ENCODE data around the gene C20orf144.
A peak's percentile ranks its signal among the peaks of the same experiment; 100 is the strongest.

C20orf144 gene

DNA sequence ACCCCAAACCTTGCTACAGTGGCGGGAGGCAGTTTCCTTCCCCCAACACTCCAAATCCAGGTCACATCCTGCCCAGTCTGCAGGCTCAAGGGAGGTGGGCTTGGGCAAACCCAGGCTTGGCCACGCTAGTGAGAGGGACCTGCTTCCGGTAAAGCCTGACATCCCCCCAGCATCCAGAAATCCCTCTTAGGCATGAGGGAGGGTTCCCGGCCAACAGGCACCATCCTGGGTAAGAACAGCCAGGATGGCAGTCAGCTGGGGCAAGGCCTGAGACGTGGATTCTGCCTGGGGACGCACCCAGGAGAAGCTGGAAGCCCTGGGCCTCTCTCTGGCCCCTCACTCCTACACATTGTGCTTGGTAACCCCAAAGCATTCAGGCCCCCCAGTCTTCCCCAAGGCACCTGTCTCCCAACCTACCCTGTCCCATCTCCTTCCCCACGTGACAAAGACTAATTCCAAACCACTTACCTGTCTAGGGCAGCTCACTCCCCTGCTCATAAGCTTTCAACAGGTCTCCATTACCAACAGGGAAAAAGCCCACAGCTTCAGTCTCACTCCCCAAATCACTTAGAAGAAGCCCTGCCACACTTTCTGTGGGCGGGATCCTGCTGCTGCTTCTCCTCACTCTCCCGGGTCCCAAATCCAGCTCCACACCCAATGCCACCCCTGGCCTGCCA is 2.1 kb downstream of the C20orf144 start:
- no peak for DNase-seq (ENCODE audit: low read depth, low spot score)

DNA sequence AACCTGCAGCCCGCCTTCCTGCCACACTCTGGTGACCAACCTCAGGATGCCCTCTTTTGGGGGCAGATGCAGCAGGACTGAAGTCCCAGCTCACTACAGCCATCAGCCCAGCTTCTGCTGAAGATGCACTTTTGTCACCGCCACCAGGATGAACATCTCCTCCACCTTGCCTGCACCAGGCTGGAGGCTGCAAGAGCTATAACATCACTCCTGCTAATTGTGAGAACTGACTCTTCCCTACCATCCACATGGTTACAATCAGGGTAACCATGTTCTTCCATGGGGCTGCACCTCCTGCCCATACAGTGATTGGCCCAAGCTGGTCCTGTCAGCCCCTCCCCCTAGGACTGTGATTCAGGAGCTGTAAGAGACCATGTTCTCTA is 2.6 kb downstream of the C20orf144 start:
- DNase-seq (ENCODE audit: low read depth, low spot score): no peak

DNA sequence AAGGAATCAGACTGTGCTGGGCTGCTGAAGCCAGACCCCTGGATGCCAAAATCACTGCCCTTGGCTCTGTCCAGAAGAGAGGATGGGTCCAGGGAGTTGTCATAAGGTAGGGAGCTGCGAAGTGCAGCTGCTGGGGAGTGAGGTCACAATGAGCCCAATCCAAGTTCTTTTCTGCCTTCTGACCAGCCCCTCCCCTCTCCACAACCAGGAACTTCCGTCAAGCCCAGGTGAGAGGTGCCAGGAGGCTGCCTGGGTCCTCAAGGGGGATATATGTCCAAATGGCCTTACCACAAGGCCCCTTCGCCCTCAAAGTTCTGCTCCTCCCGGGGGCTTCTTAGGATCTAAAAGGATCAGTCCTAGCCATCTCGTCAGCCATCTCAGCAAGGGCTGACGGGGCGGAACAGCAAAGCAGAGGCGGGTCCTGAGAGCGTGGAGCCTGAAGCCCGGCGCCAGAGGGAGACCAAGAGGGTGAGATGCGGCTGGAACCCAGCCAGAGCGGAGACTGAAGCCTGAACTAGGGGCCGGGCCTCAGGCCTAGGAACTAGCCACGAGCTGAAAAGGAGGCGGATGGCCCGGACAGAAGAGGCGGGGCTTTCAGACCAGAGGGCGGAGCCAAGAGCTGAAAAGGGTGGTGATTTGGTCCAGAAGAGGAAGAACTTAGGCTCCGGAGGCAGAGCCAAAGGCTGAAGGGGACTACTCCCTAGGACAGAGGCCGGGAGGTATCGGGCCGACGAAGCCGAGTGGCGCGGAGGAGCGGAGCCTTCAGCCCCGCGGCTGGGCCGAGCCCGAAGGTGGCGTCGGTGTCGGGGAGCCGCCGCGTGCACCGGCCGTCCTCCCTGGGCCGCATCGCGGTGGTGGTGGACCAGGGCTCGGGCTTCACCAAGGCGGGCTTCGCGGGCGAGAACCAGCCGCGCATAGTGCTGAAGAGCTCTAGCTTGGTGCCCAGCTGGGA is 4.4 kb downstream of the C20orf144 start, which contains the start of gene ACTL10:
Gene ACTL10, plus strand, starts transcription at position 651 of the 952 bp plus-strand sequence. CDS start 555 bp downstream, outside the sequence.
- DNase-seq (ENCODE audit: low read depth, low spot score): peak; percentile 99

DNA sequence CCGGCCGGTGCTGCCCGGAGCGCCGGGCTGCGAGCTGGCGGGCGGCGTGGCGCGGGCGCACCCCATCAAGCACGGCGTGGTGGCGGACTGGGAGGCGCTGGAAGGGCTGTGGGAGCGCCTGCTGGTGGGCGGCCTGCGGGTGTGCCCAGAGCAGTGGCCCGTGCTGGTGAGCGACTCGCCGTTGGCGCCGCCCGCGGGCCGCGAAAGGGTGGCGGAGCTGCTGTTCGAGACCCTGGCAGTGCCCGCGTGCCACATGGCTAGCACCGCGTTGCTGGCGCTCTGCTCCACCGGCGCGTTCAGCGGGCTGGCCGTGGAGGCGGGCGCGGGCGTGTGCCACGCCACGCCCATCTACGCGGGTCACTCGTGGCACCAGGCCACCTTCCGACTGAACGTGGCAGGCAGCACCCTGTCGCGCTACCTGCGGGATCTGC is 5.1 kb downstream of the C20orf144 start:
- DNase-seq (ENCODE audit: low read depth, low spot score): no peak

DNA sequence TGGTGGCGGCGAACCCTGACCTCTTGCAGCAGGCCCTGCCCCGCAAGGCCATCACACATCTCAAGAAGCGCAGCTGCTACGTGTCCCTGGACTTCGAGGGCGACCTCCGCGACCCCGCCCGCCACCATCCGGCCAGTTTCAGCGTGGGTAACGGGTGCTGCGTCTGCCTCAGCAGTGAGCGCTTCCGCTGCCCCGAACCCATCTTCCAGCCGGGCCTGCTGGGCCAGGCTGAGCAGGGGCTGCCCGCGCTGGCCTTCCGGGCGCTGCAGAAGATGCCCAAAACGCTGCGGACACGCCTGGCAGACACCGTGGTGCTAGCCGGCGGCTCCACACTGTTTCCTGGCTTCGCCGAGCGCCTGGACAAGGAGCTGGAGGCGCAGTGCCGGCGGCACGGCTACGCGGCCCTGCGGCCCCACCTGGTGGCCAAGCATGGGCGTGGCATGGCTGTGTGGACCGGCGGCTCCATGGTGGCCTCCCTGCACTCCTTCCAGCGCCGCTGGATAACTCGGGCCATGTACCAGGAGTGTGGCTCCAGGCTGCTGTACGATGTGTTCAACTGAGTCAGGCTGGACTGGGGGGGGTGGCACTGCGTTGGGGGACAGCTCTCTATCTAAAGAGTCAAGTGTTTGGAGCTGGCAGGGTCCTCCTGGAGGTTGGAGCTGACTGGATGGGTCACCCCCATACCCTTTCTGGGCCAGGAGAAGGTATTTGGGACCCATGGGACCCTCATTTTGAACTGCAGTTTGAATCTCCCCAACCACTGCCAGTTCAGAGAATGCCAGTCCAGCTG is 5.7 kb downstream of the C20orf144 start:
- peak; percentile 90 for DNase-seq (ENCODE audit: low read depth, low spot score)

DNA sequence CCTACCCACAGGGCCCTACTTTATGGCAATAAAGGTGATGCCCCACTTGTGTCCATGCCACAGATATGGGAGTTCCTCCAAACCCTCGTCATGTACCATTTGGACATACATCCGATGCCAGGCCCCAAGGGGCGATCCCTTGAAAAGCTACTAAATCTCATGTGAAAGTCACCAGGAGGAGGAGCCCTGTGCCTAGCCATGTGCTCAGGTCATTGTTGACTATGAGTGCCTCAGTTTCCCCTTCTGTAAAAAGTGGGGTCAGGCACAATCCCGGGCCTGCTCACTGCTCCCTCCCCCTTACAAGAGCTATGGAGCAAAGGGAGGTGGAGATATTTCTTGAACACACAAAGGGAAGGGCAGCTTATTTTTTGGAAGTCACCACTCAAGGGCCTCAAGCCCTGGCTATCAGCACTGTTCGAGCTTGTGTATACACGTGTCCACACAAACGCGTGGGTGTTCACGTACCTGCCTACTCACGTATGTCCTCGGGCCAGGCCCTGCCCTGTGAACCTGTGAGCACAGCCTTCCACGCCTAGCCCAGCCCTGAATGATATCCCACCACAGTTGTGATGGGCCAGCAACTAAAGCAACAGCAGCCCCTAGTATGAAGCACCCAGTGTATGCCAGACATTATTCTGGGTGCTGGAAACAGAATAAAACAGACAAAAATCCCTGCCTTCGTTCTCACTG is 6.5 kb downstream of the C20orf144 start:
- no peak for DNase-seq (ENCODE audit: low read depth, low spot score)

DNA sequence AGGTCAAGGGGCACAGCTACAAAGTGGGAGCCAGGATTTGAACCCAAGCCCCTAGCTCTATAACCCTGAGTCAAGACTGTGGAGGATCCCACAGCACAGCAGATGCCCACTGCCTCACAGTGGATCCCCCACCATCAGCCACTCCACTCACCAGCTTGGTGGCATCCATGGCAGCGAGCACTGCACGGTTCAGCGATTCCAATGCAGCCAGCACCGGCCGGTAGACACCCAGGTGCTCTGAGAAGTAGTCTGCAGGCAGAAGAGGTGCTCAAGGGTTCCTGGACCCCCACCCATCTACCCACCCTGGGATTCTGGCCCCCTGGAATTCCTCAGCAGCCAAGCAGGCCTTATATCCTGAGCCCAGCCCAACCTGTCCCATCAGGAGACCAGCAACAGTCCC is 7.1 kb downstream of the C20orf144 start:
- DNase-seq (ENCODE audit: low read depth, low spot score): no peak

DNA sequence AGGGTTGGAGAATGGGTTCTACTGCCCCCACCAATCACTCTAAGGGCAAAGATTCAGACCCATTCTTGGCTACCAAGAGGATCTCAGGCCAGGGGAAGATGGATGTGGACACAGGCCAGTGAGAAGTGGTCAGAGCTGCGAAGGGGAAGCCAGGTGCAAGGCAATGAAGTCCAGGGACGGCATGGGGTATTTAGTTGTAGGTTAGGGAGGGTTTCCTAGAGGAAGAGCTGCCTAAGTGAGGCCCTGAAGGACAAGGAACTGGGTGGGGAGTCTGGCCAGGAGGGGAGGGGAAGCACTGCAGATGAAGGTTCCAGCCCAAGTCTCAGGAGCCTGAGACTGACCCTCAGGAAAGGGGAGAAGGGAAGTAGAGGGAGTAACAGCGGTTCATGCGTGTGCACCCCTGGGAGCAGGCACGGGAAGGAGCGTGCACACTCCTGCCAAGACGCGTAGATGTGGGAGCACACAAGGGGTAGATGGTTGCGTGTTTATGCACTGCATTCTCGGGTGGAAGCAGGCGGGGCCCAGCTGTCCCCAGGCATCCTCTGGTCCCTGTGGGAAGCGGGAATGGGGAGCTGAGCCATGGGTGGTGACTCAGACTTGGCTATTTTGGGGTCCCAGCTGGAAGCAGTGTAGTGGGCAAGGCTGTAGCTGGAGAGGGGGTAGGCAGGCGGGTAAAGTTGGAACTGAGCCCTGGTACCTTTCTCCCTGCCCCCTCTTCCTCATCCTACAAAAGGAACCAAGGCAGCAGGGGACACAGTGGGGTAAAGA is 7.9 kb downstream of the C20orf144 start:
- no peak for DNase-seq (ENCODE audit: low read depth, low spot score)

DNA sequence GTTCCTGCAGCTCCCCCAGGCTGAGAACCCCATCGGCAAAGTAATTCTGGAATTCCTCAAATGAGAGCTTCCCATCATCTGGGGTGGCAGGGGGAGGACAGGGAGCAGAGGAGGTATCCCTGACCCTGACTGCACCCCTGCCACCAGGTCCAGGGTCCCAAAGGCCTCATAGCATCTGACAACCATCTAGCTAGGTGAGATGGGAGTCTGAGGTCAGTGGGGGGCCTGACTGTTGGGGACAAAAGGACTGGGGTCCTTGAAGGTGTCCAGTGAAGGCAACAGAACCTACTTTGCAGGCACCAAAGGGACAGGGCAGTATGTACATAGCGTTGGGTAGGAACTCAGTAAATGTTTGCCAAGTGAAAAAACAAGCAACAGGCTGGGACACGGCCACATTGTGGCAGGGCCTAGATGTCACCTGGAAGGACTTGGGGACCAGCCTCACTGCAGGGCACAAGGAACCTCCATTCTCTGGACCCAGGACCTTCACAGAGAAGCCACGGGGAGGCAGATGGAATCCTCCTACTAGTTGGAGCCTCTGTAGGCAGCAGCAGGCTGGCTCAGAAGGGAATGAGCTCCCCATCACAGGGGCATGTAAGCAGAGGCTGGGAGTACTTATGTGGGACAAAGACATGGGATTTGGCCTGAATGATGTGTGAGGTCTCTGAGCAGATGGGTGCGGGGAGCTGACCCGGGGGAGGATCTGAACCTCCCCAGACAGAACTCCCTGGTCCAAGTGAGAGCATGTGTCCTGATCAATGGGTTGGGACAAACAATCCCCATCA is 8.8 kb downstream of the C20orf144 start:
- no peak for DNase-seq (ENCODE audit: low read depth, low spot score)

DNA sequence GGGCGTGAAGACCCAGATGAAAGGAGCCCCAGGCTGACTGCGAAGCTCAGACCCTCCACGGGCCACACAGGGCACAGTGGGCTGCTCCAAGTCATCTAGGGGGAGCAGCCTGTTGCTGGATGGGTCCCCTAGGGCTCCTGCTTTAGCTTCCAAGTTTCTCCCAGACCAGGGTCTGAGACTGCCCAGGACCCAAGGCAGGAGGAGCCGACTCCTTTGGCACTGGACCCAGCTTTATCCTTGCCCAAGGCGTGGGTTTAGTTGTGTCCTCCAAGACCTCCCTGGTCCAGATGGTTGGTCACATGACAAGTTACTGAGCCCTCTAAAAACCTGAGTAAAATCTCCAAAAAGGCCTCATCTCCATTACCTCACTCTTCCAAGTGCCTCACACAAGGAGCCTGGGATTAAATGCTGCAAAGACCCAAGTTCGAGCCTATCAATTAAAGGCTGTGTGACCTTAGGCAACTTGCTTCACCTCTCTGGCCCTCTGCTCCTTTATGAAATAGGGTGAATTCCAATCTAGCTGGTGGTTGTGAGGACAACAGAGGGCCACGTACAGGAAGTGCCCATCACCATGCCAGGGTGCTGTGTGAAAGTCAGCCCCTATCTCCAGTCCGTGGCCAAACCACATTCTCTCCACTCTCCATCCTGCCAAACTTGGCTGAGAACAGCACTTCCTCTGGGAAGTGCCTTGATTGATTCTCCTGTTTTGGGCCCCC is 9.6 kb downstream of the C20orf144 start:
- DNase-seq (ENCODE audit: low read depth, low spot score): no peak

DNA sequence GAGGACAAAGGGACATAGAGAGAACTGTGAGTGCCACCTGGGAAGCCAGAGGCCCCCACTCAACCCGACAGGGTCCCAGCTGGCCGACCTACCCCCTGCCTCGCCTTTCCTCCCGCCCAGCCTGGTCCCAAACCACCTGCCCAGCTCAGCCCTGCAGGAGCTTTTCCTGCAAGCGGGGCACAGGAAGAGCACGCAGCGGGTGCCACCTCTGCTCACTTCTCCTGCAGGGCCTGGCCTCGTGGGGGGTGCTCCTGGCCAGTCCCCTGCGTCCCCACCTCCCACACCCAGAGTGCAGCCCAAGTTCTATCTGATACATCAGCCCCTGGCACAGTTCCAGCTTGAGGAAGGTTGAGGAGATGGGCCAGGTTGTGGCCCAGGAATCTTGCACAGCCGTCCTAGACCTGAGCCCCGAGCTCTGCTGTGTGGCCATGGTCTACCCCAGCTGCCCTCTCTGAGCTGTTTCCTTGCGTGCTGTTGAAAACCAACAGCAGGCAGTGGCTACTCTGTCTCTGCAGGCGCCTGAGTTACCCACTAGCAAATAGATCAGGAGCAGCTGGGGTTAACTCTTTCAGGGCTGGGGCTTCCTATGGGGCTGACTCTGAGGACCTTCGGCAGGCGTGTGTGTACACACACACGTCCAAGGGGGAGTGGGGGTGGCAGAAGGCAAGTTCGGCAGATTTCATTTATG is 10.4 kb downstream of the C20orf144 start:
- DNase-seq (ENCODE audit: low read depth, low spot score): no peak

DNA sequence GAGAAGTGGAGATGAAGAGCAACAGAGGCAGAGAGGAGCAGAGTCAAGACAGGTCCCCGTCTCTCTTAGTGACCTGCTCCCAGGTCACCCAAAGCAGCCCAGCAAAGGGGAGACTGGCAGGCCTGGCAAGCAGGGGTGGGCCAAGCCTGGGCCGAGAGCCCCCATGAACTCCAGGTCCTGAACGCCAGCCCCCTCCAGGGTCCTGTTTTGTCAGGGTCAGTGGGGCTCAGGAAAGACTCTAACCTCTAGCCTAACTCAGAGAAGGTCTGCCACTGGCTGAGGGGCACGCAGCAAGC is 10.9 kb downstream of the C20orf144 start:
- no peak for DNase-seq (ENCODE audit: low read depth, low spot score)

DNA sequence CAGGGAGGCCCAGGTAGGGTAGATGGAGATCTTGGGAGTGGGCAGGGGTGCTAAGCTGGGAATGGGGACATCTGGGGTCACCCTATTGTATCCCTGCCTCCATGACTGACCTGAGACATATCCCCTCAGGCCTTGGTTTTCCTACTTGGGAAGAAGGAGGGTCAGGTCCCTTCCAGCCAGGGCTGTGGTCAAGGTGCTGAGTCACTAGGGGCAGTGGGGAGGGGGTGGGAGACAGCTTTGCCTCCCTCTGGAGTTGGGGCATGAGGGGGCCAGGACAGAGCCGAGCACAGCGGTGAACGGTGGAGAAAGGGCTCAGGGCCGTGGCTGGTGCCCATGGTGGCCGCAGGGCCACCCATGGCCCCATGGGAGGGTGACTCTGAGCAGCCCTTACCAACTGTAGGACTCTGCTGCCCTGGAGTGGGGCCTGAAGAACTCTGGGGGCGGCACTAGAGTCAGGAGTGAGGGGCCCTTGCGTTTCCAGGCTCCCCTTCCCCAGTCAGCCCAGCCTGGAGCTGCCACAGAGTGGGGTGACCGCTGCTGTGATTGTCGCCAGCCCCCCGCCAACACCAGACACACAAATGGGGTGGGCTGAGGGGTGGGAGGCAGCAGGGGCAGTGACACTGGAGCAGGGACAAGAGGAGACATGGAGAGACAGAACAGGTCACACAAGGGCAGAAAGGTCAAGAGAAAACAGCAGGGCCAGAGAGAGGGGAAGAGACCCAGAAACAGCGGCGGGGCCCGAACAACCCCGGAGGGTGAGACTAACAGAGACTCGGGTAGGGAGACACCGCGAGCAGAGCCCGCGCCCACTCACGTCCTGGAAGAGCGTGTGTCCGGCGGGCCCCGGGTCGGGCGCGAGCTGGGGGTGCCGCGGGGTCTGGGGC is 11.5 kb downstream of the C20orf144 start:
- no peak for DNase-seq (ENCODE audit: low read depth, low spot score)

DNA sequence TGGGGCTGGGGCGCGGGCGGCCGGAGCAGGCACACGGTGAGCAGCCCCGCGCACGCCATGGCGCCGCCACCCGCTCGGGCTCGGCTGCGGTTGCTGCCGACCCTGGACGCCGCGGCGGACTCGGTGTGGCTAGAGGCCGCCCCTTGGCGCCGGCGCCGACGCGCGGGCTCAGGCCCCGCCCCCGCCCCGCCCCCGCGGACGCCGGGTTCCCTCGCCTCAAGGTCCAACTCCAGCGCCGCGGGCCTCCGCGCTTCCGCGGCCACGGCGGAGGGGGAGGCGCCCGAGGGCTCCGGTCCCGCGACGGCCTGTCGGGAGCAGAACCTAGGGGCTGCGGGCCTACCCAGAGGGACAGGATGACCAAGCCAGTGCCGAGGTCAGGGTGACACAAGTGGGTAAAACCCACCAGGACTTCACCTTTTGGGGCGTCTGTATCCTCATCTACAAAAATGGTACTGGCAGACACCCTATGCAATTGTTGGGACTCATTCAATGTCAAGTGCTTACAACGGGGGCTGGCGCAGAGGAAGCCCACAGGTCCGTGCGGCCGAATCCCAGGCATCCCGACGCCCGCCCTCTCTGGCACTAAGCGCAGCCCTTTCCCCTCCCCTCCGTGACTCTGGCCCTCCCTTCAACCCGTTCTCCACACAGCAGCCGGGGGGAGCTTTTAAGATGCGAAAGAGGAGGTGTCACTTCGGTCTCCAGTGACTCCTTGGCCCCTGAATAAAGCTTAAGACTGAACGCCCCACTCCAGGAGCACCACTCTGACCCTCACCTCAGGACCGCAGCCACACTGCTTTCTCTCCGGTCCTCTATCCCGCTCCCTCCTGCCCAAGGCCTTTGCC is 12.4 kb downstream of the C20orf144 start, which contains the start of gene NECAB3:
Gene NECAB3, minus strand, starts transcription at position 135 of the 842 bp plus-strand sequence. Its CDS starts 76 bp downstream, at position 59.
- DNase-seq (ENCODE audit: low read depth, low spot score): peak; percentile 91

DNA sequence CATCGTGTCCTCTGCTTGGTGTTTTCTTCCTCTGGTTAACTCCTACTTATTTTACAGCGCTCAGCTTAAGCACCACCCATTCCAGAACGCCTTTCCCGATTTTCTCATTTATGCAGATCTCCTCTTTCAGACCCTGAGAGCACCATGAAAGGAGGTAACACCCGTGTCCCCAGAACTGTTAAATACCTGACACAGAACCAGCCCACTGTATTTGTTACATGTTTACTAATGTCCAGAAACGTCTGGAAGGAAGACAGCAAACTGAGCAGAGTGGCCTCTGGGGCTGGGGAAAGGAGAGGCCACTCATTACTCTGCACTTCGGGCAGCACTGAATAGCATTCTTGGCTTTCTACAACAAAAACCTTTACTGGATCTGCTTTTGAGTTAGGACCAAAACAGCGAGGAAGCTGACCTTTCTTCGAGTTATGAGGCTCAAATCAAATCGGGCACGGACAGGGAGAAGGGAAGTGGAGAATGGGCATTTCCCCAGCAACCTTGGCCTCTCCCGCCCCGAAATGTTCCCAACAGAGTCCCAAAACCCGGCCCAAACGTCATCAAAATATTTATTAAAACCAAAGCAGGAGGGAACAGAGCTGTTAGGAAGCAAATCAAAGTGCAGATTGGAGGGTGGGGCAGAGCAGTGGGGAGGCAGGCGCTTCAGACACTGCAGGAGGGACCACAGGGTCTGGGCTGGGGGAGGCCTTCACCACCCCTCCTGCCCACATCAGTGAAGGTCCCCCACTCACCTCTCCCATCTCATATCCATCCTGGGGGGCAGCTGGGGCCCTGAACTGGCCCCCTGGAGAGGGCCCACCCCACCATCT is 13.2 kb downstream of the C20orf144 start:
- DNase-seq (ENCODE audit: low read depth, low spot score): no peak

DNA sequence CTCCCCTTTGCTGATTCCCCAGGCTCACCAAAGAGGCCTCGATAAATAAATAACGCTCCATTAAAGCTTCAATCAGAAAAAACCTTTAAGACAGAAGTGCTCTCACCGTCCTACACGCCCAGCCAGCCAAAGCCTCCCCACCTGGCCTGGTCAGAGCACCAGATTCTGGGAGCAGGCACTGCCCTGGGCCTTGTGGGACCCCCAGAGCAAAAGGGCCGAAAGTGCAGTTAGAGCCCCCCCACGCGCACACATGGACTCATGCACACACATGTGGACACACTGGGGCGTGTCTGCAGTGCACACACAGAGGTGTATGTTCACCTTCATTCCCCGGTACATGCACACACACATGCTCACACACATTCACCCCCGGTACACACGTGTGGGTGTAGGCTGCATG is 14.0 kb downstream of the C20orf144 start:
- no peak for DNase-seq (ENCODE audit: low read depth, low spot score)
